ENCODE measurements around the gene NHLRC4.

DNA sequence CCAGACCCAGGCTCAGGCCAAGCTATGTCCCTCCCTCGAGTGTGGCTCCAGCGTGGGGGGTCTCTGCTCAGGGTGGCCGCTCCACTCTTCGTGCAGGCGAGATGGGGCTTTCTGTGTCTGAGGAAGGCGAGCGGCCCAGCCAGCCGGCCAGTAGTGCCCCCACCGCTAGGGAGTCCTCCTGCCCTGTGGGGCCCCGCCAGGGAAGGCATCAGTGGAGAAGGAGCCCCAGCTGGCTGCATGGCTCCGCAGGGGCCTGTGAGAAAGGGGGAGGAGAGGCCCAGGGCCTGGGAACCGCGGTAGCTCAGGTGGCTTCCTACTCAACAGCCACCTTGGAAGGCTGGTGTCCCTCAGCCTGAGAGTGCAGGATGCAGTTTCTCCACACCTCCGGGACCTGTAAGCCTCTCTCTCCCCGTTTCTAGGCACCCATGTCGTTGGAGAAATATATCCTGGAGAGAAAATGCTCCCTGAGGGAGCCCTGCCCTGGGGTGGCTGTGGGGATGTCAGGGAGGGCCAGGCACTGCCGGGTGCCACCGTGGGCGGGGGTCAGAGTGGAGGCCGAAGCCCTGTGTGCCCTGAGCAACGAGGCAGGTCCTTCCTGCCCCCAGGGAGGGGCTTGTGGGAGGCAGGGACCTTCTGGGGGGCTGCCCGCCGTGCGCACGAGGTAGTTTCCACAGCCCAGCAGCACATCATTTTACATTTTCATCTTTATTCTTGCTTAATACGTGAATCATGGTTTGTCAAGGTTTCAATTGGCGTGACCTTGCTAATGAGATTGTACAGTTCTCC is 6.3 kb downstream of the NHLRC4 start:
- TF ChIP-seq, protein P1, sequence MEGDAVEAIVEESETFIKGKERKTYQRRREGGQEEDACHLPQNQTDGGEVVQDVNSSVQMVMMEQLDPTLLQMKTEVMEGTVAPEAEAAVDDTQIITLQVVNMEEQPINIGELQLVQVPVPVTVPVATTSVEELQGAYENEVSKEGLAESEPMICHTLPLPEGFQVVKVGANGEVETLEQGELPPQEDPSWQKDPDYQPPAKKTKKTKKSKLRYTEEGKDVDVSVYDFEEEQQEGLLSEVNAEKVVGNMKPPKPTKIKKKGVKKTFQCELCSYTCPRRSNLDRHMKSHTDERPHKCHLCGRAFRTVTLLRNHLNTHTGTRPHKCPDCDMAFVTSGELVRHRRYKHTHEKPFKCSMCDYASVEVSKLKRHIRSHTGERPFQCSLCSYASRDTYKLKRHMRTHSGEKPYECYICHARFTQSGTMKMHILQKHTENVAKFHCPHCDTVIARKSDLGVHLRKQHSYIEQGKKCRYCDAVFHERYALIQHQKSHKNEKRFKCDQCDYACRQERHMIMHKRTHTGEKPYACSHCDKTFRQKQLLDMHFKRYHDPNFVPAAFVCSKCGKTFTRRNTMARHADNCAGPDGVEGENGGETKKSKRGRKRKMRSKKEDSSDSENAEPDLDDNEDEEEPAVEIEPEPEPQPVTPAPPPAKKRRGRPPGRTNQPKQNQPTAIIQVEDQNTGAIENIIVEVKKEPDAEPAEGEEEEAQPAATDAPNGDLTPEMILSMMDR (IDR thresholded peaks at IDR 0.05), result no peak
- no peak for TF ChIP-seq POLR2A (IDR thresholded peaks at IDR 0.05)
